Spinal cord (tissue), 10 donors: Measurements from ENCODE around the gene ZNF507. TPM values are rescaled to one million over a fixed set of nuclear protein-coding genes. Genes with fewer than 3 reads are reported as not detected.
"Not testable (repeated sequence)": the region's sequence is repeated elsewhere in the genome, so short reads cannot be mapped to it uniquely, and the experiment has no call there.

Experiments used
- DNase-seq, 6 donors: peaks; one replicate each; pipeline versions ENCODE4 v3.0.0 to v3.0.0-alpha.2; 2013 to 2015; ENCODE audit warnings: low spot score in 6 of 6, low read depth in 4 of 6
- H3K27ac ChIP-seq: one replicate; pipeline ENCODE4 v1.5.1; 2013; ENCODE audit warnings: low read depth, low read length, control low read depth
- H3K27me3 ChIP-seq: one replicate; pipeline ENCODE4 v1.6.1; 2013; ENCODE audit warnings: low read length; ENCODE audit not compliant: control insufficient read depth, insufficient read depth
- H3K36me3 ChIP-seq: one replicate; pipeline ENCODE4 v1.6.1; 2013; ENCODE audit warnings: low read length; ENCODE audit not compliant: control insufficient read depth, insufficient read depth
- H3K4me1 ChIP-seq: one replicate; pipeline ENCODE4 v1.6.1; 2013; ENCODE audit warnings: low read length; ENCODE audit not compliant: control insufficient read depth, insufficient read depth
- H3K4me3 ChIP-seq: one replicate; pipeline ENCODE4 v1.5.1; 2013; ENCODE audit warnings: low read depth, low read length, control low read depth
- H3K9me3 ChIP-seq: one replicate; pipeline ENCODE4 v1.6.1; 2013; ENCODE audit warnings: low read length; ENCODE audit not compliant: control insufficient read depth, insufficient read depth
- WGBS: methylation state at CpG from one replicate; pipeline ENCODE4 v1.1.5; 2013; ENCODE audit warnings: missing lambda C conversion rate; ENCODE audit not compliant: insufficient coverage; 5-methylcytosine and 5-hydroxymethylcytosine counted together
- polyA plus RNA-seq, 2 donors: library from polyadenylated mRNA; unstranded; fragments of 120-200 nt; gene quantifications; one replicate each; pipeline ENCODE4 v1.2.1, GENCODE V29; 2013; ENCODE audit not compliant: insufficient read length in 2 of 2
- total RNA-seq, 2 donors: library from RNA; depleted of rRNA in 1 of 2; stranded (reverse); fragments of 120-200 nt in 1 of 2; fragments of >200 nt in 1 of 2; gene quantifications; one replicate each; pipeline versions ENCODE4 v1.2.3 to v1.2.4, GENCODE V29; 2013 to 2014
- donor health status: healthy.

Gene ZNF507
- total and polyA plus RNA-seq, 4 donors: 13.2 to 30.5 (median 17.3) TPM

DNA sequence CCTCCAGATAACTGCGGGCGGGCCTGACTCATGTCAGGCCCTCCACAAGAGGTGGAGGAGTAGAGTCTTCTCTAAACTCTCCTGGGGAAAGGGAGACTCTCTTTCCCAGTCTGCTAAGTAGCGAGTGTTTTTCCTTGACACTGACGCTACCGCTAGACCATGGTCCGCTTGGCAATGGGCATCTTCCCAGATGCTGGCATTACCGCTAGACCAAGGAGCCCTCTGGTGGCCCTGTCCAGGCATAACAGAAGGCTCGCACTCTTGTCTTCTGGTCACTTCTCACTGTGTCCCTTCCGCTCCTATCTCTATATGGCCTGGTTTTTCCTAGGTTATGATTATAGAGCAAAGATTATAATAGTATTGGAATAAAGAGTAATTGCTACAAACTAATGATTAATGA, 31.7 kb downstream of the ZNF507 start:
- H3K4me1 ChIP-seq, H3K27ac ChIP-seq, H3K27me3 ChIP-seq, DNase-seq, H3K4me3 ChIP-seq, H3K9me3 ChIP-seq: not testable (repeated sequence)
- 84% methylated on average over 5 of the region's 9 CpGs for WGBS
- H3K36me3 ChIP-seq: peaks cover 23% of the 10 kb centered on the region

DNA sequence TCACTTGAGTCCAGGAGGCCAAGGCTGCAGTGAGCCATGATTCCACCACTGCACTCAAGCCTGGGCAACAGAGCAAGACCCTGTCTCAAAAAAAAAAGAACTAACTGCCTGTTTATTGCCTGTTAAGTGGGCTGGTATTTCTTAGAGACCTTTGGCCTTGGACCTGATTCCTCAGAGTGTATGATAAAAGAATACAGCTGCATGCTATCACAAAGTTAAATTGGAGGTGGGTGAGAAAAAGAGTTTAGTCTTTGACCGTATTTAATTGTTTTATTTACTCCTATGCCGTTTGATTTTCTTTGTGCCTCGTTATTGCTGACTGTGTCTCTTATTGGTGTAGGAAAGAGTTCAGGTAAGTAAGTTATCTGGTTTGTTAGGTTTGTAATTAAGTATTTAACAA, 34.9 kb downstream of the ZNF507 start:
- Histone ChIP-seq H3K27ac (no peak overlapping the region), H3K4me3 (no peak overlapping the region), H3K36me3 (peaks cover 23% of the 10 kb centered on the region), H3K9me3 (no peaks in the 10 kb centered on the region), H3K27me3 (no peaks in the 10 kb centered on the region), H3K4me1 (no peaks in the 10 kb centered on the region)
- no peak for DNase-seq
- WGBS: 86% methylated on average over 3 of the region's 3 CpGs

DNA sequence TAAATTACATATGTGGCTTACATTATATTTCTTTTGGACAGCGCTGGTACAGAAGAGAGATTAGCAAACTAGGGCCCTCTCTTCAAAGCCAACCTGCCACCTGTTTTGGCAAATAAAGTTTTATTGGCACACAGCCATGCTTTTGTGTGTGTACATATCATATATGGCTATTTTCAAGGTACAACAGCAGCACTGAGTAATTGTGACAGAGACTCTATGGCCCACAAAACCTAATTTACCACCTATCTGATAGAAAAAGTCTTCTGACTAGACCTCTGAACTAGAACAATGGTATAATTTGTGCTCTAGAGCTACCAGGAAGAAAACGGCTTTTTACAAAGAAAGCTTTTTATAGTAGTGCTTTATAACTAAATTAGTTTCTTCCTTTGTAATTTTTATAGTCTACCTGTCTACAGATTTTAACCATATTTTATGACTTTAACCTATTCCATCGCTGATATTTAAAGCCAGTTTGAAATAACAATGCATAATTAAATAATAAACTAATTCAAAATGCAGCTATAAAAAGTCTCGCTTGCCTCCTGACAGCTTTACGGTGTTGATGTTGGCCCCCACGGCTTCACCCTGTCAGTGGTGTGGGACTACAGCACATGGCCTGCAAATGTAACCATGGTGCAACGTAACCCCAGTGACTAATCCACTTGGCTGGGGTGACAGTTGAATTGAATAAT, 42.4 kb downstream of the ZNF507 start:
- Histone ChIP-seq H3K36me3 (no peaks in the 10 kb centered on the region), H3K27ac (no peak overlapping the region), H3K4me3 (no peak overlapping the region), H3K27me3 (no peaks in the 10 kb centered on the region), H3K9me3 (no peaks in the 10 kb centered on the region), H3K4me1 (no peaks in the 10 kb centered on the region)
- peak in 2 of 6 donors; percentile 13 to 46 for DNase-seq
- 31% methylated on average over 2 of the region's 7 CpGs for WGBS

DNA sequence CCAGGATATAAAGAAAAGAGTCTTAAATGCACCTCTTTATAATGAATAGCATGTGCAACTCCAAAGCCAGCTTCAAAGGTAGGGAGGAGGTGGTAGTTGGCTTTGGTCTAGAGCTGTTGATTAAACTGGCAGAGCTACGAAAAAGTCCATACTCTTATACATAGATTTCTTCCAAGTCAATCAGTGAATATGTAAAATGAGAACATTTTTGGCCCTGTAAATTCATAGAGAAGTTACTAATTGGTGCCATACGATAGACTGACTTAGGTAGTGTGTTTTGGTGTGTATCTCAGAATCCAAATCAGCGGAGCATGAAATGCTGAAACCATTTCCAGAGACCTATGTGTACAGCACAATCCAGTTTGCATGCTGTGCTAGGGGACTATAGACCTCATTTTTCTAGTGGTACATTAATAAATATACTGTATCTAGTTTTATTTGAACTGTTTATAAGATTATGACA, 43.0 kb downstream of the ZNF507 start:
- Histone ChIP-seq H3K4me3 (no peak overlapping the region), H3K9me3 (no peaks in the 10 kb centered on the region), H3K36me3 (no peaks in the 10 kb centered on the region), H3K27me3 (no peaks in the 10 kb centered on the region), H3K4me1 (no peaks in the 10 kb centered on the region), H3K27ac (no peak overlapping the region)
- WGBS: 72% methylated on average over 2 of the region's 3 CpGs
- DNase-seq: peak in 1 of 6 donors; percentile 22

DNA sequence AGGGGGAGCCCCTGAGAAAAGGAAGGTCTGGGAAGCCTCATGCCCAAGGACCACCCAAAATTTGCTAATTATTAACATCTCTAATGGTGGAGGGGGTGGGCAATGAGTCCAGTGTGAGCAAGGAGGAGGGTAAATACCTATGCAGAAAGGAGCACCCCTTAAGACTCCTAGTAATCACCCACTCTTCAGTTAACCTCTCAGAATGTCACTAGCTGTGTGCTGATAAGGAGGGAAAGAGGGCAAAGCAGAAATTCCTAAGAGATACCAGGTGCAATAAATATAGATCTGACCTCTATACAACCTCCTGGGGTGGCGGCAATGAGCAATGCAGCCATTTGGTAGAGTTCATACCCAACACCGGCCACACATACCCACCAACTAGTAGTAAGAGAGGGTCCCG, 47.5 kb downstream of the ZNF507 start:
- Histone ChIP-seq H3K36me3 (no peaks in the 10 kb centered on the region), H3K4me1 (no peaks in the 10 kb centered on the region), H3K9me3 (no peaks in the 10 kb centered on the region), H3K27ac (no peak overlapping the region), H3K27me3 (no peaks in the 10 kb centered on the region), H3K4me3 (no peak overlapping the region)
- no CpG with 5 or more reads among the region's 3 CpGs for WGBS
- DNase-seq: no peak

DNA sequence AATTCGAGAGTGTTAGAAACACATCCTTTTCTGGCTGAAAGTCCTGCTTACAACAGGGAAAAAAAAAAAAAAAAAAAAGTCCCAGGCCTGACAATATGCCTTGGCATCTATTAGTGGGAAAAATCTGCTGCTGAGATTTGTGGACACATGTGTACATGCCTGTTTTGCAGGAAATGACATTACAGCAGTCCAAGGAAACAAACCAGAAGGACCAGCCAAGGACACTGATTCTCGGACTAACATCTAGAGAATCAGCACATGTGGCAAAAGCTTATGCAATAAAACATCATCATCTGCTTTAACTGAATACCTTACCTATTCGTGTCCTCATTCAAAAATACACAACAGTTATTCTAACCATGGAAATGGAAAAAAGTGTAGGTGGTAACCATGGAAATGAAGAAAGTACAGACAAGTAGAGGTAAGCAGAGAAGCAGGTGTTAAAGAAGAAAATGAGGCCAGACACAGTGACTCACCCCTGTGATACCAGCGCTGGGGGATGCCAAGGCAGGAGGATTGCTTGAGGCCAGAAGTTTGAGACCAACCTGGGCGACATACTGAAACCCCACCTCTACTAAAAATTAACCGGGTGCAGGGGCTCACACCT, 50.7 kb downstream of the ZNF507 start:
- Histone ChIP-seq H3K36me3 (no peaks in the 10 kb centered on the region), H3K27ac (no peak overlapping the region), H3K27me3 (no peaks in the 10 kb centered on the region), H3K4me1 (no peaks in the 10 kb centered on the region), H3K9me3 (no peaks in the 10 kb centered on the region), H3K4me3 (no peak overlapping the region)
- DNase-seq: no peak
- WGBS: 100% methylated on average over 1 of the region's 6 CpGs

DNA sequence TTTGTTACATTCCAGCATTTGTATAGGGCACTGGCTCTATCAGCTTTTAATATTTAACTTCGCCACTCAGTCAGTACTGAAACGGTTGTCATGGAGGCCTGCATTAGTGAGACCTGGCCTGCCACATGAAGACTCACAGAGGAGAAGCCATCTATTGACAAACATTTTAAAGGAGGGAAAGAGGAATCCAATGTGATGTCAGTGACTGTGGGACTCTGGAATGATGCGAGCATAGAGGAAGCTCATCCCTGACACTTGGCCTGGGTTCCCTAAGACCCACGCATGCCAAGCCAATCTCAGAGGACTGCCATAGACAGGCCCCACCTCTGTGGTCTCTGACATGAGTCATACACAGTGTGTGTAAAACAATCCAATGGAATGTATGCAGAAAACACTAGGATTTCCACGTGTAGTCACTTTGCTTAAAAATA, 52.3 kb downstream of the ZNF507 start:
- no peaks in the 10 kb centered on the region for H3K36me3 ChIP-seq
- H3K4me1 ChIP-seq: no peaks in the 10 kb centered on the region
- H3K4me3 ChIP-seq: no peak overlapping the region
- H3K27me3 ChIP-seq: no peaks in the 10 kb centered on the region
- H3K9me3 ChIP-seq: no peaks in the 10 kb centered on the region
- no peak for DNase-seq
- H3K27ac ChIP-seq: no peak overlapping the region
- WGBS: 80% methylated on average over 3 of the region's 5 CpGs

DNA sequence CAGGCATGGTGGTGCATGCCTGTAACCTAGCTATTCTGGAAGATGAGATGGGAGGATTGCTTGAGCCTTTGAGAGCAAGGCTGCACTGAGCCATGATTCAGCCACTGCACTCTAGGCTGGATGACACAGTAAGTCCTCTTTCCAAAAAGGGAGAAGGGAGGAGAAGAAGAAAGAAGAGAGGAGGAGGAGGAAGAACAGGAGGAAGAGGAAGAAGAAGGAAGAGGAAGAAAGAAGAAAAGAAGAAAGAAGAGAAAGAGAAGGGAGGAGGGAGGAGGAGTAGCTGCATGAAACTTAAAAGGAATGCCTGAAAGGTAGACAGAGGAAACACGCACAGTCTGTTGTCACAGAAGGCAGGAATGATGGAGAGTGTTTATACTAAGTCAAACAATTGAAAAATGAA, 56.6 kb downstream of the ZNF507 start:
- no peaks in the 10 kb centered on the region for H3K27me3 ChIP-seq
- H3K27ac ChIP-seq: no peak overlapping the region
- H3K4me3 ChIP-seq: no peak overlapping the region
- H3K9me3 ChIP-seq: no peaks in the 10 kb centered on the region
- DNase-seq: no peak
- H3K4me1 ChIP-seq: peaks cover 18% of the 10 kb centered on the region
- H3K36me3 ChIP-seq: no peaks in the 10 kb centered on the region
- 86% methylated on average over 1 of the region's 1 CpG for WGBS

DNA sequence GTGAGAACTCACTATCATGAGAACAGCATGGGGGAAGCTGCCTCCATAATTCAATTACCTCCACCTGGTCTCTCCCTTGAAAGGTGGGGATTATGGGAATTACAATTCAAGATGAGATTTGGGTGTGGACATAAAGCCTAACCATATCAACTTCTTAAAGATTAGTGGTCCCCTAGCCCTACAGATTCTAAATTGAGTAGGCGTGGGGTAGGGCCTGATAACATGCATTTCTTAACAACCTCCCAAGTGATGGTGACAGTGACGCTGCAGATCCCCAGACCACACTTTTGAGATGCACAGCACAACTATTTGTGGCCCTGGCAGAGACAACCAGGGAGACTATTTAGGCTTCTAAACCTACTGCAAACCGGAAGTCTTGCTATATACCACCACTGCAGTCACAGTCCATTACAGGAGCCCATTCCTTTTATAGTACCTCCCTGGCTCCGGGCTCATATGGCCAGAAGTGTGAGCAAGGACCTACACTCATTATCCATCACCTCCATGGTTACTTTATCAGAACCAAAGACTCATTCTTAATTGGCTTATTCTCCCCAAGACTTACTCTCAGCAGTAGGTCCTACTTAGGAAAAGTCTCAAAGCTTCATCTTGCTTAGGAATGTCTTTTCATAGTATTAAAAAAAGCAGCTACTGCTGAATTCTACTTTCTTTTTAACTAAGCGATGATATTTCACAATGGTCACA, 58.0 kb downstream of the ZNF507 start:
- DNase-seq: no peak
- 72% methylated on average over 4 of the region's 5 CpGs for WGBS
- H3K27me3 ChIP-seq: no peaks in the 10 kb centered on the region
- H3K4me1 ChIP-seq: peaks cover 21% of the 10 kb centered on the region
- no peak overlapping the region for H3K4me3 ChIP-seq
- no peaks in the 10 kb centered on the region for H3K36me3 ChIP-seq
- H3K27ac ChIP-seq: no peak overlapping the region
- H3K9me3 ChIP-seq: no peaks in the 10 kb centered on the region
